Liver (tissue), 9 donors: ENCODE data around the gene CELF1. TPM values are rescaled to one million over a fixed set of nuclear protein-coding genes. Genes with fewer than 3 reads are reported as not detected.

Experiments used
- DNase-seq: peaks from one replicate; pipeline ENCODE4 v3.0.0-alpha.2; 2017; ENCODE audit warnings: low spot score
- H3K27ac ChIP-seq, 2 donors: one replicate each; pipeline ENCODE4 v1.7.0; 2013; ENCODE audit warnings: inconsistent platforms in 2 of 2, low read length in 2 of 2, control low read depth in 1 of 2, low read depth in 1 of 2, mild to moderate bottlenecking in 1 of 2
- H3K27me3 ChIP-seq, 4 donors: one replicate each; pipeline versions ENCODE4 v1.6.1 to v1.7.0; 2013; ENCODE audit warnings: low read length in 3 of 4, inconsistent platforms in 1 of 4, mild to moderate bottlenecking in 1 of 4, moderate library complexity in 1 of 4; ENCODE audit not compliant: control insufficient read depth in 4 of 4, insufficient read depth in 4 of 4
- H3K36me3 ChIP-seq, 4 donors: one replicate each; pipeline versions ENCODE4 v1.6.1 to v1.7.0; 2013; ENCODE audit warnings: low read length in 3 of 4, mild to moderate bottlenecking in 3 of 4, low read depth in 1 of 4, moderate library complexity in 1 of 4; ENCODE audit not compliant: control insufficient read depth in 4 of 4, insufficient read depth in 3 of 4
- H3K4me1 ChIP-seq, 4 donors: one replicate each; pipeline versions ENCODE4 v1.6.1 to v1.7.0; 2013; ENCODE audit warnings: low read length in 3 of 4, mild to moderate bottlenecking in 3 of 4, moderate library complexity in 1 of 4; ENCODE audit not compliant: control insufficient read depth in 4 of 4, insufficient read depth in 4 of 4
- H3K4me3 ChIP-seq, 3 donors: one replicate each; pipeline versions ENCODE4 v1.6.1 to v1.7.0; 2013; ENCODE audit warnings: low read length in 3 of 3, control low read depth in 1 of 3, low read depth in 1 of 3, mild to moderate bottlenecking in 1 of 3
- H3K9ac ChIP-seq, 2 donors: one replicate each; pipeline ENCODE4 v1.7.0; 2013; ENCODE audit warnings: low read length in 2 of 2, mild to moderate bottlenecking in 2 of 2, moderate library complexity in 2 of 2, control low read depth in 1 of 2, low read depth in 1 of 2
- H3K9me3 ChIP-seq, 4 donors: one replicate each; pipeline versions ENCODE4 v1.6.1 to v1.7.0; 2013; ENCODE audit warnings: low read length in 3 of 4; ENCODE audit not compliant: control insufficient read depth in 4 of 4
- EGR1 ChIP-seq, 2 donors: IDR thresholded peaks; 2 replicates each; pipeline ENCODE4 v1.6.1; 2016 to 2018; ENCODE audit warnings: antibody characterized with exemption in 2 of 2, low read depth in 2 of 2
- FOXA1 ChIP-seq: IDR thresholded peaks from 2 replicates; pipeline ENCODE4 v1.6.1; 2016; ENCODE audit warnings: antibody characterized with exemption
- FOXA2 ChIP-seq: IDR thresholded peaks from 2 replicates; pipeline ENCODE4 v1.6.1; 2016; ENCODE audit warnings: antibody characterized with exemption
- GABPA ChIP-seq, 2 donors: IDR thresholded peaks in 1 of 2; conservative IDR thresholded peaks in 1 of 2; 2 replicates each; pipeline ENCODE4 v1.6.1; 2016; ENCODE audit warnings: antibody characterized with exemption in 2 of 2, mild to moderate bottlenecking in 1 of 2, moderate library complexity in 1 of 2
- HNF4A ChIP-seq, 2 donors: conservative IDR thresholded peaks; 2 replicates each; pipeline ENCODE4 v1.6.1; 2016; ENCODE audit warnings: antibody characterized with exemption in 2 of 2, mild to moderate bottlenecking in 2 of 2
- HNF4G ChIP-seq: IDR thresholded peaks from 2 replicates; pipeline ENCODE4 v1.6.1; 2016; ENCODE audit warnings: antibody characterized with exemption
- JUND ChIP-seq, 2 donors: IDR thresholded peaks; 2 replicates each; pipeline ENCODE4 v1.6.1; 2016; ENCODE audit warnings: antibody characterized with exemption in 2 of 2
- NR2F2 ChIP-seq: IDR thresholded peaks from 2 replicates; pipeline ENCODE4 v1.6.1; 2016; ENCODE audit warnings: antibody characterized with exemption
- RAD21 ChIP-seq, 2 donors: IDR thresholded peaks; 2 replicates each; pipeline ENCODE4 v1.6.1; 2016; ENCODE audit warnings: antibody characterized with exemption in 2 of 2, mild to moderate bottlenecking in 2 of 2
- RXRA ChIP-seq, 2 donors: IDR thresholded peaks; 2 replicates each; pipeline ENCODE4 v1.6.1; 2017 to 2018; ENCODE audit warnings: antibody characterized with exemption in 2 of 2, mild to moderate bottlenecking in 1 of 2
- SP1 ChIP-seq: IDR thresholded peaks from 2 replicates; pipeline ENCODE4 v1.6.1; 2018; ENCODE audit warnings: antibody characterized with exemption, mild to moderate bottlenecking
- TAF1 ChIP-seq: conservative IDR thresholded peaks from 2 replicates; pipeline ENCODE4 v1.6.1; 2016; ENCODE audit warnings: antibody characterized with exemption, mild to moderate bottlenecking
- YY1 ChIP-seq: IDR thresholded peaks from 2 replicates; pipeline ENCODE4 v1.6.1; 2016; ENCODE audit warnings: antibody characterized with exemption, mild to moderate bottlenecking
- WGBS: extraction: QIAGEN DNeasy Blood & Tissue Kit; methylation state at CpG from one replicate; pipeline ENCODE4 v1.1.7; 2013; 5-methylcytosine and 5-hydroxymethylcytosine counted together
- polyA plus RNA-seq, 2 donors: library from polyadenylated mRNA; stranded (reverse) in 1 of 2; unstranded in 1 of 2; fragments of 200-250 nt in 1 of 2; fragments of >200 nt in 1 of 2; fragmentation: Nextera tagmentation in 1 of 2; extraction: Ambion mirVana in 1 of 2; gene quantifications; one replicate each; pipeline versions ENCODE4 v1.2.1 to v1.2.3, GENCODE V29; 2013 to 2015
- total RNA-seq, 2 donors: library from RNA; depleted of rRNA; stranded (reverse); fragments of >200 nt; gene quantifications; one replicate each; pipeline ENCODE4 v1.2.3, GENCODE V29; 2014
- TF ChIP-seq, protein P1 (sequence below): fragments of 150-350 bp; IDR thresholded peaks from 2 replicates; pipeline ENCODE4 v1.5.1; 2017; ENCODE audit warnings: improper control_type of control experiment, low read depth, low read length; ENCODE audit not compliant: missing input control
- TF ChIP-seq, protein P2 (sequence below): IDR thresholded peaks from 2 replicates; pipeline ENCODE4 v1.6.1; 2016; ENCODE audit warnings: antibody characterized with exemption
- TF ChIP-seq, protein P3 (sequence below): IDR thresholded peaks from 2 replicates; pipeline ENCODE4 v1.6.1; 2016; ENCODE audit warnings: antibody characterized with exemption
- TF ChIP-seq, protein P4 (sequence below): IDR thresholded peaks from 2 replicates; pipeline ENCODE4 v1.6.1; 2016; ENCODE audit warnings: antibody characterized with exemption, mild to moderate bottlenecking
- TF ChIP-seq, protein P5 (sequence below): IDR thresholded peaks from 2 replicates; pipeline ENCODE4 v1.6.1; 2016; ENCODE audit warnings: antibody characterized with exemption
- donor health status: healthy.
- donor health status: healthy.
- donor health status: healthy.
- donor health status: healthy.
- donor health status: healthy.

CELF1 gene
- total and polyA plus RNA-seq, 4 donors: 23.5 to 139 (median 60.3) TPM

DNA sequence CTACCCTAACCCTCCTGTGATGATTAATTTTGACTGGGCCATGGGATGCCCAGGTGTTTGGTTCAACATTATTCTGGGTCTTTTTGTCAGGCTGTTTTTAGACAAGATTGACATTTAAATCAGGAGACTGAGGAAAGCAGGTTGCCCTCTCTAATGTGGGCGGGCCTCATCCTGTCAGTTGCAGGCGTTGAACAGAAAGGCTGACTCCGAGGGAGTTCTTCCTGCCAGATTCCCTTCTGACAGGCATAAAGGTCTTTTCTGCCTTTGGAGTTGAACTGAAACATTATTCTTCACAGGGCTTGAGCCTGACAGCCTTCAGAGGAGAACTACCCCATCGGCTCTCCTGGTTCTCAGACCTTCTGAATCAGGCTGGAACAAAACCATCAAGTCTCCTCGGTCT lies 122.4 kb downstream of the CELF1 start:
- H3K27ac ChIP-seq: peak overlapping the region; percentile 79 to 94
- DNase-seq: no peak
- no peaks in the 10 kb centered on the region for H3K36me3 ChIP-seq
- WGBS: 70% methylated on average over 5 of the region's 5 CpGs
- H3K4me1 ChIP-seq: peaks cover 2 to 40% (median 23%) of the 10 kb centered on the region in 4 donors
- TF ChIP-seq SP1: peak; percentile 55
- peak in 1 of 2 donors; percentile 62 for TF ChIP-seq HNF4A (conservative IDR thresholded peaks at IDR 0.05)
- TF ChIP-seq YY1: no peak
- TF ChIP-seq RAD21 (IDR thresholded peaks at IDR 0.05): peak in 1 of 2 donors; percentile 26
- H3K4me3 ChIP-seq: no peak overlapping the region
- H3K9me3 ChIP-seq: no peaks in the 10 kb centered on the region
- H3K27me3 ChIP-seq: no peaks in the 10 kb centered on the region
- no peak overlapping the region for H3K9ac ChIP-seq

DNA sequence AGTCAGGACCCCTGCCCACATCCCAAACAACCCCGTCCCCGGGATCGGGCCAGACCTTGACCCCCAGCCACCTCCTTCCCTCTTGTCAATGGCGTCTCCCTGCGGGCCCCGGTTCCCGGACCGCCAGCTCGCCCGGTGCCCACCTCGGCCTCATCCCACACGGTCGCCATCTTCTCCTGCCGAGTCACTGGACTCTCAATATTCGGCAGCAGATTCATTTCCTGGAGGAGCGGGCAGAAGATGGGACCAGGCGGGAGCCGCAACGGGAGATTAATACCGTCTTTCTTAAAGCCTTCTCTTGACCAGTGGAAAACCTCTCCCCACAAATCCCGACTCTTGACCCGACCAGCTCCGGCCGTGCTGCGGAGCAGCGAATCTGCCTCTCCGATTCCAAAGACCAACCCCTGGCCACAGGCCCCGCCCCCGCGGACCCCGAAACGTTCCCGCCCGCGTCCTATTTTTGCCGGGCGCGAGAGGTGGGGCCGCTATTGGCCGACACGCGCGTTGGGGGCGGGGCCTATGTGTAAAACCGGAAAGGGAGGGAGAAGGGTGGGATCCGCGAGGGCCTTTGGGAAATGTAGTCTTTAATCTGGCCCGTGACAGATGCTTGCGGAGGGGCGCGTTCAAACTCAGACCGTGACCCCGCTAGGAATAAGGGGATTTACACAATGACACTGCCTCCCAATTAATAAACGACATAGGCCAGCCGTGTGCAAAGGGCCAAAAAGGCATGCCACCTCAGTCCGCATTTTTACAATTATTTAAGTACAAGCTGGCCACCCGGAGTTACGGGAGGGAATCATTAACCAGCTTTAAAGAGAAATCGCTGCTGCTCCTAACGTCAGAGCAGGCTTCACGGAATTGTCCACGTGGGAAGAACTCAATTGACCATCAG lies 126.6 kb downstream of the CELF1 start, which contains the start of gene PSMC3:
Gene PSMC3 (minus strand): TSS at position 378 of the 895 bp plus-strand sequence. CDS start 160 bp downstream, at position 218.
- Histone ChIP-seq H3K4me1 (peaks cover 4 to 27% (median 21%) of the 10 kb centered on the region in 4 donors), H3K4me3 (peak within 1 kb of the TSS; percentile 93 to 100 (median 97)), H3K27ac (peak within 1 kb of the TSS; percentile 83 to 94), H3K27me3 (no peaks in the 10 kb centered on the region), H3K9ac (peak within 1 kb of the TSS; percentile 85 to 100), H3K36me3 (peaks cover 5 to 25% (median 18%) of the 10 kb centered on the region in 4 donors), H3K9me3 (no peaks in the 10 kb centered on the region)
- TF ChIP-seq FOXA1 (no peak), RAD21 (IDR thresholded peaks at IDR 0.05) (peak in 1 of 2 donors; percentile 31), GABPA (IDR thresholded peaks at IDR 0.05 in 1 of 2, conservative IDR thresholded peaks at IDR 0.05 in 1 of 2) (peak; percentile 66 to 91), HNF4A (conservative IDR thresholded peaks at IDR 0.05) (peak in 1 of 2 donors; percentile 54), JUND (IDR thresholded peaks at IDR 0.05) (peak in 1 of 2 donors; percentile 23), TAF1 (peak; percentile 57), RXRA (IDR thresholded peaks at IDR 0.05) (peak in 1 of 2 donors; percentile 18), NR2F2 (peak; percentile 18), YY1 (peak; percentile 98), EGR1 (IDR thresholded peaks at IDR 0.05; ENCODE audit: low read depth in 2 of 2) (peak; percentile 30 to 47), SP1 (peak; percentile 76), HNF4G (no peak), FOXA2 (peak; percentile 5)
- TF ChIP-seq, protein P1, sequence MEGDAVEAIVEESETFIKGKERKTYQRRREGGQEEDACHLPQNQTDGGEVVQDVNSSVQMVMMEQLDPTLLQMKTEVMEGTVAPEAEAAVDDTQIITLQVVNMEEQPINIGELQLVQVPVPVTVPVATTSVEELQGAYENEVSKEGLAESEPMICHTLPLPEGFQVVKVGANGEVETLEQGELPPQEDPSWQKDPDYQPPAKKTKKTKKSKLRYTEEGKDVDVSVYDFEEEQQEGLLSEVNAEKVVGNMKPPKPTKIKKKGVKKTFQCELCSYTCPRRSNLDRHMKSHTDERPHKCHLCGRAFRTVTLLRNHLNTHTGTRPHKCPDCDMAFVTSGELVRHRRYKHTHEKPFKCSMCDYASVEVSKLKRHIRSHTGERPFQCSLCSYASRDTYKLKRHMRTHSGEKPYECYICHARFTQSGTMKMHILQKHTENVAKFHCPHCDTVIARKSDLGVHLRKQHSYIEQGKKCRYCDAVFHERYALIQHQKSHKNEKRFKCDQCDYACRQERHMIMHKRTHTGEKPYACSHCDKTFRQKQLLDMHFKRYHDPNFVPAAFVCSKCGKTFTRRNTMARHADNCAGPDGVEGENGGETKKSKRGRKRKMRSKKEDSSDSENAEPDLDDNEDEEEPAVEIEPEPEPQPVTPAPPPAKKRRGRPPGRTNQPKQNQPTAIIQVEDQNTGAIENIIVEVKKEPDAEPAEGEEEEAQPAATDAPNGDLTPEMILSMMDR: no peak
- TF ChIP-seq, protein P2, sequence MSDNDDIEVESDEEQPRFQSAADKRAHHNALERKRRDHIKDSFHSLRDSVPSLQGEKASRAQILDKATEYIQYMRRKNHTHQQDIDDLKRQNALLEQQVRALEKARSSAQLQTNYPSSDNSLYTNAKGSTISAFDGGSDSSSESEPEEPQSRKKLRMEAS: peak; percentile 65
- TF ChIP-seq, protein P3, sequence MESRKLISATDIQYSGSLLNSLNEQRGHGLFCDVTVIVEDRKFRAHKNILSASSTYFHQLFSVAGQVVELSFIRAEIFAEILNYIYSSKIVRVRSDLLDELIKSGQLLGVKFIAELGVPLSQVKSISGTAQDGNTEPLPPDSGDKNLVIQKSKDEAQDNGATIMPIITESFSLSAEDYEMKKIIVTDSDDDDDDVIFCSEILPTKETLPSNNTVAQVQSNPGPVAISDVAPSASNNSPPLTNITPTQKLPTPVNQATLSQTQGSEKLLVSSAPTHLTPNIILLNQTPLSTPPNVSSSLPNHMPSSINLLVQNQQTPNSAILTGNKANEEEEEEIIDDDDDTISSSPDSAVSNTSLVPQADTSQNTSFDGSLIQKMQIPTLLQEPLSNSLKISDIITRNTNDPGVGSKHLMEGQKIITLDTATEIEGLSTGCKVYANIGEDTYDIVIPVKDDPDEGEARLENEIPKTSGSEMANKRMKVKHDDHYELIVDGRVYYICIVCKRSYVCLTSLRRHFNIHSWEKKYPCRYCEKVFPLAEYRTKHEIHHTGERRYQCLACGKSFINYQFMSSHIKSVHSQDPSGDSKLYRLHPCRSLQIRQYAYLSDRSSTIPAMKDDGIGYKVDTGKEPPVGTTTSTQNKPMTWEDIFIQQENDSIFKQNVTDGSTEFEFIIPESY: peak; percentile 76
- TF ChIP-seq, protein P4, sequence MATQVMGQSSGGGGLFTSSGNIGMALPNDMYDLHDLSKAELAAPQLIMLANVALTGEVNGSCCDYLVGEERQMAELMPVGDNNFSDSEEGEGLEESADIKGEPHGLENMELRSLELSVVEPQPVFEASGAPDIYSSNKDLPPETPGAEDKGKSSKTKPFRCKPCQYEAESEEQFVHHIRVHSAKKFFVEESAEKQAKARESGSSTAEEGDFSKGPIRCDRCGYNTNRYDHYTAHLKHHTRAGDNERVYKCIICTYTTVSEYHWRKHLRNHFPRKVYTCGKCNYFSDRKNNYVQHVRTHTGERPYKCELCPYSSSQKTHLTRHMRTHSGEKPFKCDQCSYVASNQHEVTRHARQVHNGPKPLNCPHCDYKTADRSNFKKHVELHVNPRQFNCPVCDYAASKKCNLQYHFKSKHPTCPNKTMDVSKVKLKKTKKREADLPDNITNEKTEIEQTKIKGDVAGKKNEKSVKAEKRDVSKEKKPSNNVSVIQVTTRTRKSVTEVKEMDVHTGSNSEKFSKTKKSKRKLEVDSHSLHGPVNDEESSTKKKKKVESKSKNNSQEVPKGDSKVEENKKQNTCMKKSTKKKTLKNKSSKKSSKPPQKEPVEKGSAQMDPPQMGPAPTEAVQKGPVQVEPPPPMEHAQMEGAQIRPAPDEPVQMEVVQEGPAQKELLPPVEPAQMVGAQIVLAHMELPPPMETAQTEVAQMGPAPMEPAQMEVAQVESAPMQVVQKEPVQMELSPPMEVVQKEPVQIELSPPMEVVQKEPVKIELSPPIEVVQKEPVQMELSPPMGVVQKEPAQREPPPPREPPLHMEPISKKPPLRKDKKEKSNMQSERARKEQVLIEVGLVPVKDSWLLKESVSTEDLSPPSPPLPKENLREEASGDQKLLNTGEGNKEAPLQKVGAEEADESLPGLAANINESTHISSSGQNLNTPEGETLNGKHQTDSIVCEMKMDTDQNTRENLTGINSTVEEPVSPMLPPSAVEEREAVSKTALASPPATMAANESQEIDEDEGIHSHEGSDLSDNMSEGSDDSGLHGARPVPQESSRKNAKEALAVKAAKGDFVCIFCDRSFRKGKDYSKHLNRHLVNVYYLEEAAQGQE: peak; percentile 41
- TF ChIP-seq, protein P5, sequence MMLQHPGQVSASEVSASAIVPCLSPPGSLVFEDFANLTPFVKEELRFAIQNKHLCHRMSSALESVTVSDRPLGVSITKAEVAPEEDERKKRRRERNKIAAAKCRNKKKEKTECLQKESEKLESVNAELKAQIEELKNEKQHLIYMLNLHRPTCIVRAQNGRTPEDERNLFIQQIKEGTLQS: no peak
- under 1% methylated on average over 62 of the region's 62 CpGs for WGBS
- peak; percentile 99 for DNase-seq
